Stimulated activated CD4-positive, alpha-beta T cell treated with anti-CD3 and anti-CD28 coated beads, Interleukin-12 subunit alpha, Interleukin-12 subunit beta, amount 100 ng/mL, for 48 hours (primary cell): ENCODE data around the gene BICRAL.
"Not testable (repeated sequence)": the region's sequence is repeated elsewhere in the genome, so short reads cannot be mapped to it uniquely, and the experiment has no call there.

Source experiments
- DNase-seq, 3 donors: peaks; one replicate each; pipeline ENCODE4 v3.0.0-alpha.2; 2020; ENCODE audit warnings: low read depth in 2 of 3, low spot score in 1 of 3

Gene BICRAL

GRCh38 chr6:42841844-42842584, 60.2 kb downstream of the BICRAL start:
- DNase-seq, result no peak

- DNase-seq, result no peak
Measured at GRCh38 chr6:42845327-42845694, 63.5 kb downstream of the BICRAL start.

- DNase-seq, result no peak
Measured at GRCh38 chr6:42846505-42846904, 64.7 kb downstream of the BICRAL start.

GRCh38 chr6:42848700-42849099, 66.8 kb downstream of the BICRAL start:
- DNase-seq, result no peak

- DNase-seq, result no peak
Measured at GRCh38 chr6:42851599-42851998, 69.7 kb downstream of the BICRAL start.

GRCh38 chr6:42860036-42860435, 78.2 kb downstream of the BICRAL start:
- DNase-seq, result no peak

GRCh38 chr6:42860481-42860880, 78.6 kb downstream of the BICRAL start:
- DNase-seq, result no peak

- no peak for DNase-seq
Measured at GRCh38 chr6:42864602-42865001, 82.8 kb downstream of the BICRAL start.

GRCh38 chr6:42870145-42870936, 88.5 kb downstream of the BICRAL start:
- no peak for DNase-seq

GRCh38 chr6:42871711-42872110, 89.9 kb downstream of the BICRAL start:
- no peak for DNase-seq

- no peak for DNase-seq
Measured at GRCh38 chr6:42873313-42873712, 91.5 kb downstream of the BICRAL start.

GRCh38 chr6:42877695-42878094, 95.8 kb downstream of the BICRAL start:
- no peak for DNase-seq

- DNase-seq, result peak; percentile 71 to 74 (median 72)
Measured at GRCh38 chr6:42879372-42880239, 97.8 kb downstream of the BICRAL start, which contains the start of gene RPL7L1. RPL7L1 (plus strand) TSS chr6:42879616; CDS start chr6:42879911, 295 bp downstream.

GRCh38 chr6:42880240-42880817, 98.5 kb downstream of the BICRAL start:
- DNase-seq, result not testable (repeated sequence)

- DNase-seq, result not testable (repeated sequence)
Measured at GRCh38 chr6:42880871-42881270, 99.0 kb downstream of the BICRAL start.

GRCh38 chr6:42885702-42886101, 103.8 kb downstream of the BICRAL start:
- no peak for DNase-seq

- DNase-seq, result not testable (repeated sequence)
Measured at GRCh38 chr6:42888201-42888600, 106.3 kb downstream of the BICRAL start.

GRCh38 chr6:42889815-42890214, 108.0 kb downstream of the BICRAL start:
- no peak for DNase-seq

GRCh38 chr6:42890311-42891198, 108.7 kb downstream of the BICRAL start:
- peak; percentile 88 to 91 (median 90) for DNase-seq

- no peak for DNase-seq
Measured at GRCh38 chr6:42891199-42891722, 109.4 kb downstream of the BICRAL start.
